Activated CD4-positive, CD25-positive, alpha-beta regulatory T cell treated with anti-CD3 and anti-CD28 coated beads, Interleukin-2, amount 50 U/mL, for 24 hours (primary cell): ENCODE results near the gene UNC5CL.
"Not testable (repeated sequence)": the region's sequence is repeated elsewhere in the genome, so short reads cannot be mapped to it uniquely, and the experiment has no call there.

ENCODE experiments used
- ATAC-seq, 2 donors: fragments of 150-1000 bp; cut with Tn5 transposase; one replicate each; pipeline ENCODE4 v1.10.0; 2021; ENCODE audit warnings: mild to moderate bottlenecking in 1 of 2, moderate library complexity in 1 of 2

Gene UNC5CL

GRCh38 chr6:41037107-41037900 is 1.7 kb downstream of the UNC5CL start:
- ATAC-seq = no peak

GRCh38 chr6:41036601-41037000 is 2.4 kb downstream of the UNC5CL start:
- ATAC-seq = no peak

- no peak for ATAC-seq
Measured at GRCh38 chr6:41036186-41036585, 2.8 kb downstream of the UNC5CL start.

GRCh38 chr6:41033776-41034175 is 5.2 kb downstream of the UNC5CL start:
- no peak for ATAC-seq

- no peak for ATAC-seq
Measured at GRCh38 chr6:41032830-41033229, 6.2 kb downstream of the UNC5CL start.

GRCh38 chr6:41028561-41029412 is 10.2 kb downstream of the UNC5CL start:
- peak; percentile 44 to 48 for ATAC-seq

- peak; percentile 84 to 88 for ATAC-seq
Measured at GRCh38 chr6:41027799-41028560, 11.0 kb downstream of the UNC5CL start.

GRCh38 chr6:41027241-41027640 is 11.8 kb downstream of the UNC5CL start:
- no peak for ATAC-seq

GRCh38 chr6:41025966-41026530 is 13.0 kb downstream of the UNC5CL start:
- ATAC-seq = no peak

GRCh38 chr6:41023114-41023513 is 15.9 kb downstream of the UNC5CL start:
- ATAC-seq = no peak

GRCh38 chr6:41022294-41022693 is 16.7 kb downstream of the UNC5CL start:
- no peak for ATAC-seq

GRCh38 chr6:41021832-41022231 is 17.2 kb downstream of the UNC5CL start:
- ATAC-seq = no peak

- no peak for ATAC-seq
Measured at GRCh38 chr6:41017663-41018062, 21.4 kb downstream of the UNC5CL start.

GRCh38 chr6:41015860-41016259 is 23.2 kb downstream of the UNC5CL start:
- ATAC-seq = not testable (repeated sequence)

GRCh38 chr6:41014780-41015179 is 24.2 kb downstream of the UNC5CL start:
- no peak for ATAC-seq

- no peak for ATAC-seq
Measured at GRCh38 chr6:41013466-41014153, 25.4 kb downstream of the UNC5CL start.

GRCh38 chr6:41011673-41012072 is 27.3 kb downstream of the UNC5CL start:
- ATAC-seq = no peak

GRCh38 chr6:41009669-41010068 is 29.4 kb downstream of the UNC5CL start:
- ATAC-seq = no peak

- no peak for ATAC-seq
Measured at GRCh38 chr6:41008011-41008410, 31.0 kb downstream of the UNC5CL start.

GRCh38 chr6:41006980-41007379 is 32.0 kb downstream of the UNC5CL start:
- not testable (repeated sequence) for ATAC-seq

GRCh38 chr6:41006217-41006616 is 32.8 kb downstream of the UNC5CL start:
- peak; percentile 44 to 68 for ATAC-seq

- ATAC-seq = no peak
Measured at GRCh38 chr6:41002168-41002567, 36.9 kb downstream of the UNC5CL start.
